IMR-90 (cell line): Measurements from ENCODE around the gene TGM2.

Experiments used
- BHLHE40 ChIP-seq: fragments of 150-350 bp; IDR thresholded peaks from 2 replicates; pipeline ENCODE4 v1.6.1; 2016; ENCODE audit warnings: mild to moderate bottlenecking, low read depth, low read length
- CEBPB ChIP-seq: IDR thresholded peaks from 2 replicates; pipeline ENCODE4 v1.6.1; 2012; ENCODE audit warnings: low read depth, low read length, improper control_type of control experiment
- CTCF ChIP-seq: conservative IDR thresholded peaks from 2 replicates; pipeline ENCODE4 v1.5.1; 2012; ENCODE audit warnings: mild to moderate bottlenecking, low read depth, low read length, improper control_type of control experiment
- ELK1 ChIP-seq: fragments of 150-350 bp; IDR thresholded peaks from 2 replicates; pipeline ENCODE4 v1.6.1; 2016; ENCODE audit warnings: low read depth, mild to moderate bottlenecking, low read length, moderate library complexity, borderline replicate concordance
- FOS ChIP-seq: fragments of 150-350 bp; IDR thresholded peaks from 2 replicates; pipeline ENCODE4 v1.6.1; 2016; ENCODE audit warnings: low read depth, low read length
- MAFK ChIP-seq: IDR thresholded peaks from 2 replicates; pipeline ENCODE4 v1.6.1; 2012; ENCODE audit warnings: low read depth, low read length, improper control_type of control experiment
- MXI1 ChIP-seq: IDR thresholded peaks from 2 replicates; pipeline ENCODE4 v1.6.1; 2012; ENCODE audit warnings: low read depth, mild to moderate bottlenecking, low read length, moderate library complexity, borderline replicate concordance
- NFE2L2 ChIP-seq: fragments of 150-350 bp; IDR thresholded peaks from 2 replicates; pipeline ENCODE4 v1.6.1; 2016; ENCODE audit warnings: low read depth, mild to moderate bottlenecking, low read length
- POLR2A ChIP-seq: IDR thresholded peaks from 2 replicates; pipeline ENCODE4 v1.6.1; 2012; ENCODE audit warnings: mild to moderate bottlenecking, low read depth, low read length
- RAD21 ChIP-seq: IDR thresholded peaks from 2 replicates; pipeline ENCODE4 v1.6.1; 2012; ENCODE audit warnings: low read length, improper control_type of control experiment
- RCOR1 ChIP-seq: IDR thresholded peaks from 2 replicates; pipeline ENCODE4 v1.6.1; 2012; ENCODE audit warnings: mild to moderate bottlenecking, low read length, improper control_type of control experiment; ENCODE audit not compliant: insufficient replicate concordance
- RFX5 ChIP-seq: IDR thresholded peaks from 2 replicates; pipeline ENCODE4 v1.8.0; 2012; ENCODE audit warnings: low read depth, mild to moderate bottlenecking, low read length, moderate library complexity
- SMC3 ChIP-seq: fragments of 150-350 bp; IDR thresholded peaks from 2 replicates; pipeline ENCODE4 v1.6.1; 2016; ENCODE audit warnings: low read depth, mild to moderate bottlenecking, antibody characterized with exemption, low read length, moderate library complexity
- TF ChIP-seq, protein P1 (sequence below): fragments of 150-350 bp; IDR thresholded peaks from 2 replicates; pipeline ENCODE4 v1.6.1; 2017; ENCODE audit warnings: mild to moderate bottlenecking, antibody characterized with exemption, low read length, low read depth

- TF ChIP-seq CTCF (no peak), BHLHE40 (no peak), POLR2A (no peak), NFE2L2 (no peak), RAD21 (no peak), FOS (no peak), CEBPB (peak; percentile 82), MXI1 (no peak), MAFK (no peak), ELK1 (no peak), SMC3 (no peak), RCOR1 (no peak), RFX5 (no peak)
- TF ChIP-seq, protein P1, sequence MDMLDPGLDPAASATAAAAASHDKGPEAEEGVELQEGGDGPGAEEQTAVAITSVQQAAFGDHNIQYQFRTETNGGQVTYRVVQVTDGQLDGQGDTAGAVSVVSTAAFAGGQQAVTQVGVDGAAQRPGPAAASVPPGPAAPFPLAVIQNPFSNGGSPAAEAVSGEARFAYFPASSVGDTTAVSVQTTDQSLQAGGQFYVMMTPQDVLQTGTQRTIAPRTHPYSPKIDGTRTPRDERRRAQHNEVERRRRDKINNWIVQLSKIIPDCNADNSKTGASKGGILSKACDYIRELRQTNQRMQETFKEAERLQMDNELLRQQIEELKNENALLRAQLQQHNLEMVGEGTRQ: no peak
These were observed 13.0 kb upstream of the TGM2 start for GRCh38 chr20:38178065-38178491.
